HG02938 (cell line): ENCODE results near the gene RBM20.

Experiments
- ATAC-seq: cut with Tn5 transposase; IDR thresholded peaks from one replicate; pipeline ENCODE4 v1.9.1; 2021; ENCODE audit warnings: mild to moderate bottlenecking, moderate library complexity; ENCODE audit not compliant: unreplicated experiment

Gene RBM20

DNA sequence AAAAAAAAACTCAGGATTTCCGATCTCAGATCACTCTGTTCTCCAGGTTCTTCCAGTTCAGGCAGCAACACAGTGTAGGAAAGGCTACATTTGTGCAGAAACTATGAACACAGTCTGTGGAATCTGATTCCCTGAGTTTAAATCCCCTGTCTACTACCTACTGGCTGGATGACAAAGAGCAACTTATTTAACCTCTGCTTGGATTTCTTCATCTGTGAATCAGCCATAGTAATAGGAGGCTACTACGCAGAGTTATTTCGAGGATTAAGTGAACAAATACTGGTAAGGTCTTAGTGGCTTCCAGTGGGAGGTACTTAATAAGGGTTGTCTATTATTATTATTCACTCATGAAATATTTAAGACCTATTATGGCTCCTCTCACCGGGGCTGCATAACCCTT lies 183.3 kb downstream of the RBM20 start:
- ATAC-seq, result no peak

- ATAC-seq, result no peak
Measured at GRCh38 chr10:110827875-110828274, 183.7 kb downstream of the RBM20 start.

DNA sequence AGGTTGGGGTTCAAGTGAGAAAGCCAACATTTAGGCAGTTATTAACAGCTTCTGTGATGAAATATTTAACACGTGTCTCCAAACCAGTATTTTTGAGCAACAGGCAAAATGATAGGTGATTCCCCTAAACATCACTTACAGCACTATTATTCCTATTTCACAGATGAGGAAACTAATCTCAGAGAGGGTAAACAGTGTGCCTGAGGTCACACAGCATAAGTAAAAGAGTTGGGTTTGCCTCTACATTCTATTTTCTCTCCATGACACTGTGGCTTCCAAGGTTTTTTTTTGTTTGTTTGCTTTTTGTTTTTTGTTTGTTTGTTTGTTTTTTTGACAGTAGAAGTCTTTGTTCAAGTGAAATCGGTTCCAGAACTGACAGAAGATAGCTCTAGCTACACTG lies 184.4 kb downstream of the RBM20 start:
- no peak for ATAC-seq

- ATAC-seq, result no peak
Measured at GRCh38 chr10:110829721-110830410, 185.7 kb downstream of the RBM20 start.

GRCh38 chr10:110833234-110833940 lies 189.3 kb downstream of the RBM20 start:
- ATAC-seq, result no peak

DNA sequence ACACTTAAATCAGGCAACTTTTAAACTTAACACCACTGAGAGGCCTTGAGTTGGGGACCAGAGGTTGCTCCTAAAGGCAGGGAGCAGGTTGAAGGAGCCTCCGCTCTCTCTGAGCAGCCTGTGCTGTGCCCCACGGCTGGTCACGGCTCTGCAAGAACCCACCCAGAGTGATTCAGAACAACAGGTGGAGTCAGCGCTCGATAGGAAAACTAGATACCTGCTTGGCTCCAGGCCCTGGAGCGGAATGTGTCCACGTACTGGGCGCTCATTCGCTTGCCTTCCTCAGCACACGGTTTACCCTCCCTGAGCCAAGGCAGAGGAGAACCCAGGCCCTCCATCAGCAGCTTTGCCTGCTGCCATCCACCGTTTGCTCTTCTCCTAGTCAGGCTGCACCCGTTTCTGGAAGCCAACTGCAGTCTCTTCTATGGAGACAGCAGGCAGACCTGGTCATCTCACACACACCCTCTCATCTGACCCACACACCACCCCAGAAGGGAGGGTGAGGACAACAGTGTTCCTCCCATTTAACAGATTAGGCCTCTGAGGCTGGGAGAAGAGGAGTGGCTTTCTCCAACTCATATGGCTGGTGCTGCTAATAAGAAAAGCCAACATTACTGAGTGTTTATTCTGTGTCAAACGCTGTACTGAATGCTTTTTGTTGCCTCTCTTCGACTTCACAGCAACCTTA lies 189.9 kb downstream of the RBM20 start:
- no peak for ATAC-seq

DNA sequence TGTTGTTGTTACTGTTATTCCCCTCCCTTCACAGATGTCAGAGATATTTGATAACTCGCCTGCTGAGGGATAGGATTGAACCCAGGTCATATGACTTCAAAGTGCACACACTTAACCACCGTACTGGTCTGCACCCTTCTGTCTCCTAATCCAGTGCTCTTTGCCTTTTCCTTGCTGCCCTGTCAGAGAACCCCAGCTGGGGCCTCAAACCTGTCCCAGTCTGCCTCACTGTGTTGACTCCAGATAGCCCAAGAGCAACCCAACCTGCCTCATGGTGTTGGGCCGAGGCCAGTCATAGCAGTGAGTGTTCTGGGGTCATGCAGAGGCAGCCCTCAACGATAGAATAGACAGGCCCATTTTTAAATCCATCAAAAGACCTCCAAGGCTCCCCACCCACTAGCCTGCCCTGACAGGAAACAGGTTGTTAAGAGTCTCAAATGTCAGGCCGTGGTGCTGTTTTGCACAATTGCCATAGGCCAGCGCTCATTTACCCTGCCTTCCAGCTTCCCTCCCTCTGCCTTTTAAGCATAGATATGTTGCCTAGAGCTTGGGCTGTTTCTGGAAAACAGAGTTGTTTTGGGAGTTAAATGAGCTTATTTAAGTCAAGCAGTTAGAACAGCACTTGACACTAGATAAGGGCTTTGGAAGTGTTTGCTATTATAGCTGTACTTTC lies 190.6 kb downstream of the RBM20 start:
- ATAC-seq, result no peak

- ATAC-seq, result no peak
Measured at GRCh38 chr10:110835841-110836240, 191.7 kb downstream of the RBM20 start.

GRCh38 chr10:110836706-110837105 lies 192.6 kb downstream of the RBM20 start:
- no peak for ATAC-seq

GRCh38 chr10:110837418-110838171 lies 193.5 kb downstream of the RBM20 start:
- no peak for ATAC-seq

- ATAC-seq, result no peak
Measured at GRCh38 chr10:110840225-110840922, 196.2 kb downstream of the RBM20 start.

DNA sequence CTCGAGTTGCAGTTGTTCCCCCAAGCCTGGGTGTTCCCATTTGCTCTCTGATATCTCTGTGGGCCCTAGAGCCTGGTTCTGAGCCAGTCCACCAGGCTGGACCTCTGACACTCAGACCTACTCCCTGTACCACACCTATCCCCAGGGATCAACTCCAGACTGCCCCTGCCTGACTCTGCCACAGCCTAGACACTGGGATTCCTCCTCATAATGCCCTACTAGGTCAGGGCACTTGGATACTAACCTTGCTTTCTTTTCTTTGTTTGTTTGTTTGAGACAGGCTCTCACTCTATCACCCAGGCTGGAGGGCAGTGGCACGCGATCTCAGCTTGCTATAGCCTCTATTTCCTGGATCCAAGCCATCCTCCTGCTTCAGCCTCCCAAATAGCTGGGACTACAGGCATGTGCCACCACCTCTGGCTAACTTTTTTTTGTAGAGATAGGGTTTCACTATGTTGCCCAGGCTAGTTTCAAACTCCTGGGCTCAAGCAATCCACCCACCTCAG lies 196.8 kb downstream of the RBM20 start:
- no peak for ATAC-seq

DNA sequence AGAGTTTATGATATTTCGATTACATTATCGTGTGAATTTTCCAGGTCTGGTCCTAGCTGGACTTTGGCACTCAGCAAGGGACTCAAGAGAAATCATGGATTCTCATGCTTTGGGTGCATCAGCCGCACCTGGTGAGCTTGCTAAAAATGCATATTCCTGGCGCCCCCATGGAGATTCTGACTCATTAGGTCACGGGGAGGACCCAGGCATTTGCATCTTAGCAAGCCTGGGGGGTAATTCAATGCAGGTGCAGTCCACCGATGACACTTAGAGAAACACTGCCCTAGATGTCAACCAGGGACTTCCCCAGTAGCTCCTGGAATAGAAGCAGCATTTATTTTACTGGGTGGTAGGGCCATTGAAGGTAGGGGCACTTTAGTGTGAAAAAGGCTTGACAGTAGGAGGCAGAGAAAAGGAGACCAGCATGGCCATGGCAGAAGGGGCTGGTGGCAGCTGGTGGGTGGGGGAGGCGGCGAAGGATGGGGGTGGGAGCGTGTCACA lies 197.7 kb downstream of the RBM20 start:
- peak; percentile 53 for ATAC-seq

DNA sequence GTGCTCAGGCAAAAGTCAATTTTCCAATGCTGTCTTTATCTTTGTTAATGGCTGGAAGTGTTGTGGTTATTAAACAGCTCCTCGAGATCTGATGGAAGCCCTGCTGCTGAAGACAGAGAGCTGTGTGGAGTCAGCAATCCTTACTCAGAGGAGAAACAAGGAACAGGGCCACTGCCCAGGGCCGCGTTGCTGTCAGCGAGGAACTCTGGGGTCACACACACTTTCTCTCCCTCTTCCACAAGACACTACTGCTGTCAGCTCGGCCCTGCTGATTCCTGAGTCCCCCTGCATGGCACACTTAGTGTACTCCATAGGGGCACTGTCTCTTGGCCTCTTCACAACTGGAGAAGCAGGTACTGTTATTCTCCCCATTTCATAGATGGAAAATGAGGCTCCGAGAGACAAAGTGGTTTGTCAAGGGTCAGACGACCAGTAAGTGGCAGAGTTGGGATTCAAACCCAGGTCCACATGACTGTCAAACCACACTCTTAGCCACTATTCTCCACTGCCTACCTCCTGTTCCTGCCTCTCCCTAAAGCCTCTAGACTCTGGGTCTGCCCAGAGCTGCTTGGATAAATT lies 198.3 kb downstream of the RBM20 start:
- ATAC-seq, result peak; percentile 10

DNA sequence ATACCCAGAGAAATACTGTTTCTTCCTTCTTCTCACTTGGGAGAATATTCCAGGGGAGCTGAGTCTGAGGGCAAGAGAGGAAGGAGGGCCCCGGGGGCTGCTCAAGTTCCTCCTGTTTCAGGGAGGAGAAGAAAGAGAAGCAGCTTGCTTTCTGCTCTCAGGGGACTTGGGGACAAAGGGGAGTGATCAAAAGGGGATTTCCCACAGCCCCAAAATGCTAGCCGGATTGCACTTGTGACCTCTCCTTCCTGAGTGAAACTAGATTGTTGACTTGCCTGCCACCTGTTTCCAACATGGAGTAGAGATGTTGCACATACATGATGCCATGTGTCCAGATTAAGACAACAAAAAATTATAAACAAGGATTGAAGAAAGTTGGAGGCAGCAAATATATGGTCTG lies 198.9 kb downstream of the RBM20 start:
- peak; percentile 84 for ATAC-seq

- no peak for ATAC-seq
Measured at GRCh38 chr10:110843796-110844616, 199.9 kb downstream of the RBM20 start.

DNA sequence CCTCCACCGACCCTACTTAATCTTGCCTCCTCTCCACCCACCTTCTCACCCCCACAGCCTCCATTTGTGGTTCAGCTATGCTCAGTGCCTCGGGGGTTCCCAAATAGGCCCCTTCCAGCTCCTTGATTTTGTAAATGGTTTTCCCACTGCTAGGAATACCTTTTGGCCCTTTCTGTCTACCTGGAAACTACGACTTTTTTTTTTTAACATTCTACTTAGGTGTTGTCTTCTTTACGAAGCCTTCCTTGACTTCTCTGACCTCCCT lies 200.4 kb downstream of the RBM20 start:
- no peak for ATAC-seq

GRCh38 chr10:110845192-110845755 lies 201.1 kb downstream of the RBM20 start:
- no peak for ATAC-seq
